Measurements from ENCODE around the gene CTR9. TPM values are rescaled to one million over a fixed set of nuclear protein-coding genes. Genes with fewer than 3 reads are reported as not detected.

CTR9 gene
- total and polyA plus RNA-seq, 2 of the 13 experiments (the other 11 are each of a cell fraction or from before 2014, with no cell fraction given) = 6.6 to 22.1 TPM

GRCh38 chr11:10750838-10751580 lies at the start of gene CTR9 (continued):
- TF ChIP-seq PATZ1 (CRISPR knock-in tag; IDR thresholded peaks at IDR 0.05) (peak; percentile 87), ZNF713 (CRISPR knock-in tag; IDR thresholded peaks at IDR 0.05) (no peak), ZNF407 (CRISPR knock-in tag; IDR thresholded peaks at IDR 0.05; ENCODE audit: not compliant biosample characterization) (peak; percentile 88), ZNF850 (CRISPR knock-in tag; conservative IDR thresholded peaks at IDR 0.05) (no peak; the same call in none of the 2 replicates), CAMTA2 (CRISPR knock-in tag; IDR thresholded peaks at IDR 0.05; ENCODE audit: borderline replicate concordance) (no peak), ZBTB42 (CRISPR knock-in tag; IDR thresholded peaks at IDR 0.05) (peak; percentile 60; the same call in 1 of the 2 replicates), ZNF414 (CRISPR knock-in tag; IDR thresholded peaks at IDR 0.05) (peak; percentile 91), MLLT10 (CRISPR knock-in tag; IDR thresholded peaks at IDR 0.05) (no peak), MLXIP (CRISPR knock-in tag; IDR thresholded peaks at IDR 0.05; ENCODE audit: borderline replicate concordance) (no peak), ZNF329 (CRISPR knock-in tag; IDR thresholded peaks at IDR 0.05; ENCODE audit: low read depth) (0 out of 2 replicates have a peak, but pooled peaks have one; percentile 50)

Measured in HepG2 (cell line).